PC-3 (cell line): ENCODE measurements around the gene PHF19.

Experiments
- CTCF ChIP-seq: fragments of 300-600 bp; sonication (generic); conservative IDR thresholded peaks from 2 replicates; pipeline ENCODE4 v1.5.1; 2017; ENCODE audit warnings: antibody characterized with exemption, low read depth, mild to moderate bottlenecking, low read length
- EZH2 ChIP-seq: fragments of 300-600 bp; sonication (generic); IDR thresholded peaks from one replicate; pipeline ENCODE4 v1.6.1; 2017; ENCODE audit warnings: antibody characterized with exemption, mild to moderate bottlenecking, low read length; ENCODE audit not compliant: unreplicated experiment
- EZH2phosphoT487 ChIP-seq: fragments of 300-600 bp; sonication (generic); IDR thresholded peaks from 2 replicates; pipeline ENCODE4 v1.6.1; 2018; ENCODE audit warnings: mild to moderate bottlenecking, antibody characterized with exemption, low read length, borderline replicate concordance

GRCh38 chr9:120841930-120842684 is 34.9 kb downstream of the PHF19 start:
- no peak for TF ChIP-seq CTCF
- TF ChIP-seq EZH2 = no peak
- TF ChIP-seq EZH2phosphoT487 = no peak
